Stimulated activated CD4-positive, alpha-beta T cell treated with anti-CD3 and anti-CD28 coated beads, Interleukin-1b, Interleukin-23, amount 100 ng/mL, for 1 hour (primary cell): ENCODE measurements around the gene ATP9A.
"Not testable (repeated sequence)": the region's sequence is repeated elsewhere in the genome, so short reads cannot be mapped to it uniquely, and the experiment has no call there.

Experiments
- DNase-seq, 2 donors: peaks; one replicate each; pipeline ENCODE4 v3.0.0-alpha.2; 2020; ENCODE audit warnings: low read depth in 2 of 2

ATP9A gene

GRCh38 chr20:51692806-51693400, 75.3 kb downstream of the ATP9A start:
- no peak for DNase-seq

GRCh38 chr20:51691703-51692102, 76.5 kb downstream of the ATP9A start:
- DNase-seq: no peak

GRCh38 chr20:51688600-51689244, 79.5 kb downstream of the ATP9A start:
- DNase-seq: no peak

- DNase-seq: no peak
Observed at GRCh38 chr20:51687630-51688029, 80.6 kb downstream of the ATP9A start.

- DNase-seq: no peak
Observed at GRCh38 chr20:51687108-51687507, 81.1 kb downstream of the ATP9A start.

GRCh38 chr20:51685494-51685893, 82.7 kb downstream of the ATP9A start:
- not testable (repeated sequence) for DNase-seq

GRCh38 chr20:51680067-51680749, 88.0 kb downstream of the ATP9A start:
- no peak for DNase-seq

- no peak for DNase-seq
Observed at GRCh38 chr20:51679254-51679921, 88.8 kb downstream of the ATP9A start.

GRCh38 chr20:51678026-51678697, 90.0 kb downstream of the ATP9A start:
- no peak for DNase-seq

GRCh38 chr20:51668947-51669346, 99.2 kb downstream of the ATP9A start:
- no peak for DNase-seq

- no peak for DNase-seq
Observed at GRCh38 chr20:51668515-51668914, 99.7 kb downstream of the ATP9A start.

- DNase-seq: no peak
Observed at GRCh38 chr20:51667491-51667890, 100.7 kb downstream of the ATP9A start.

- DNase-seq: no peak
Observed at GRCh38 chr20:51667002-51667408, 101.2 kb downstream of the ATP9A start.

GRCh38 chr20:51666126-51666525, 102.1 kb downstream of the ATP9A start:
- DNase-seq: no peak

GRCh38 chr20:51665543-51666118, 102.6 kb downstream of the ATP9A start:
- DNase-seq: no peak

GRCh38 chr20:51661609-51662178, 106.5 kb downstream of the ATP9A start:
- no peak for DNase-seq

GRCh38 chr20:51660672-51661608, 107.2 kb downstream of the ATP9A start:
- no peak for DNase-seq

GRCh38 chr20:51659491-51660050, 108.6 kb downstream of the ATP9A start:
- DNase-seq: no peak

GRCh38 chr20:51656726-51657260, 111.4 kb downstream of the ATP9A start:
- no peak for DNase-seq

GRCh38 chr20:51656089-51656488, 112.1 kb downstream of the ATP9A start:
- DNase-seq: not testable (repeated sequence)
